Hematopoietic multipotent progenitor cell treated with erythropoietin and hydrocortisone succinate and interleukin-3 and kit ligand, for 4 days (in vitro differentiated cells): ENCODE data around the gene THBS3.
A peak's percentile ranks its signal among the peaks of the same experiment; 100 is the strongest.
"Not testable (repeated sequence)": the region's sequence is repeated elsewhere in the genome, so short reads cannot be mapped to it uniquely, and the experiment has no call there.

ENCODE experiments used
- DNase-seq: peaks from one replicate; pipeline ENCODE4 v3.0.0-alpha.2; 2015

THBS3 gene

GRCh38 chr1:155207806-155208540 lies at the start of gene THBS3:
Gene THBS3 (minus strand): TSS chr1:155207897. CDS start chr1:155207876, 21 bp downstream.
- peak; percentile 37 for DNase-seq

DNA sequence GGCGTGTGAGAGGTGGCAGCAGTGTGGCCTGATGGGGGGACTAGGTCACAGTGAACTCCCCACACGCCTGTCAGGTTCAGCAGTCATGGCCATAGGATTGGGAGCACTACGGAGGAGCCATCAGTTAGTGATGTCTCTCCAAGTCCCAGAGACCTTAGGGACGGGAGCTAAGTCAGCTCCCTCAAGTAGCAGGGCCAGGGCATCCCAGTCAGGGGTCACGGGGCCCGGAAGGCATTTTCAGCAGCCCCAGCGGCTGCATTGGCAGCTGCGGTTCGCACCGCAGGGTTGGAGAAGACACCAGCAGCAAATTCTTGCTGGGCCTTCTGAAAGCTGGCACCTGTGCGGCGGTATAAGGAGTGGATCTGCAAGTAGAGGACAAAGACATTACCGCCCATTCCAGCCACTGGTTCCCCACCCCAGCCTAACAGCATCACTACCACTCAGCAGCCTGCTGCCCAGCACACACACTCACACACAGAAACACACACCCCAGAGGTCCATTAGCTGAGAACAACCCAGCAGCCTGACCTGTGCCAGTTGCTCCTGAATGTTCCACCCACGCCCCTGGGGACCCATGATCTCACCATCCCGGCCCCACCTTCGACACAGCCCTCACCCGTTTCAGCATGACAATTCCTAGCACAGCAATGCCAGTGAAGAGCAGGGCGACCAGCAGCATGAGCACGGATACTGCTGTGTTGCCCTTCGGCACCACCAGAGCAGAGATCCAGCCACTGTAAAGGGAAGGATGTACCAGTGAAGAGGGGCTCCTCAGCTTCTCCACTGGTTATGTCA lies 48.6 kb upstream of the THBS3 start:
- no peak for DNase-seq

GRCh38 chr1:155255243-155256007 lies 47.7 kb upstream of the THBS3 start, which contains the start of gene ENTREP3:
Gene ENTREP3 (minus strand): TSS chr1:155255483. CDS start chr1:155254877, 606 bp downstream.
- peak; percentile 92 for DNase-seq

GRCh38 chr1:155254714-155255242 lies 47.1 kb upstream of the THBS3 start:
- DNase-seq, result no peak

- DNase-seq, result no peak
Measured at GRCh38 chr1:155254228-155254713, 46.6 kb upstream of the THBS3 start.

DNA sequence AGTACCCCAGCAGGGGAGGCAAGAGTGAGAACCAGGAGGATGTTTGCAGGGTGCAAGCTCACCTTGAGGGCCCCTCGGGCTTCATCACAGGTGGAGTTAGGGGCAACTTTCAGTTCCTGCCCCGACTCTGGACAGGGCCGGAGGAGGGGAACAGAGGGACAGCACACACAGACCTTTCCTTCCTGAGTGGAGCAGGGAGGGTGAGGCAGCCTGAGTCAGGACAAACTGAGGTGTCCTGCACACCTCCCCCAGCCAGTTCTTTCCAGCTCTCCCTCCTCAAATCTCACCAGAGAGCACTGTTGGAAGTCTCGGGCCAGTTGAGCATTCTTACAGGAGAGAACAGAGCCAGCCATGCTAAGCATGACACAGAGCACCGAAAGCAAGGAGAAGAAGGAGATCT lies 46.1 kb upstream of the THBS3 start:
- no peak for DNase-seq

- no peak for DNase-seq
Measured at GRCh38 chr1:155253208-155253607, 45.5 kb upstream of the THBS3 start.

DNA sequence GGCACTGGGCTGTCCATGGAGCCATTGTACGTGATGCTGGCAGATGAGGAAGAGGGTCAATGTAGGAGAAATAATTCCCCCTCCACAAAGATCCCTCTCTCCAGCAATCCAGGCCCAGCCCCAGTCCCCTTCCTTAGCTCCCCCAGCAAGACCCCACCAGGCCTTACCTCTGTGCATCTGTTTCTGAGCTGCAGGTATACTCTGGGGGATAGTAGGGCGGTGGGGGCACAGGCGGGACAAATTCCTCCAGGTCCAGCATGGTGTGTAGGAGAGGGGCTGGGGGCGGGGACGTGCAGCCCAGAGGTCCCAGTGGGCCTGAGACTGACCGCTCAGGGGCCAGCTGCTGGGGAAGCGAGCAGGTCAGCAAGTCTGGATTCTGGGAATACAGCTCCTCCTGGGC lies 43.9 kb upstream of the THBS3 start:
- DNase-seq, result no peak

- peak; percentile 98 for DNase-seq
Measured at GRCh38 chr1:155250633-155251449, 43.1 kb upstream of the THBS3 start.

GRCh38 chr1:155250246-155250632 lies 42.5 kb upstream of the THBS3 start:
- DNase-seq, result peak; percentile 75

DNA sequence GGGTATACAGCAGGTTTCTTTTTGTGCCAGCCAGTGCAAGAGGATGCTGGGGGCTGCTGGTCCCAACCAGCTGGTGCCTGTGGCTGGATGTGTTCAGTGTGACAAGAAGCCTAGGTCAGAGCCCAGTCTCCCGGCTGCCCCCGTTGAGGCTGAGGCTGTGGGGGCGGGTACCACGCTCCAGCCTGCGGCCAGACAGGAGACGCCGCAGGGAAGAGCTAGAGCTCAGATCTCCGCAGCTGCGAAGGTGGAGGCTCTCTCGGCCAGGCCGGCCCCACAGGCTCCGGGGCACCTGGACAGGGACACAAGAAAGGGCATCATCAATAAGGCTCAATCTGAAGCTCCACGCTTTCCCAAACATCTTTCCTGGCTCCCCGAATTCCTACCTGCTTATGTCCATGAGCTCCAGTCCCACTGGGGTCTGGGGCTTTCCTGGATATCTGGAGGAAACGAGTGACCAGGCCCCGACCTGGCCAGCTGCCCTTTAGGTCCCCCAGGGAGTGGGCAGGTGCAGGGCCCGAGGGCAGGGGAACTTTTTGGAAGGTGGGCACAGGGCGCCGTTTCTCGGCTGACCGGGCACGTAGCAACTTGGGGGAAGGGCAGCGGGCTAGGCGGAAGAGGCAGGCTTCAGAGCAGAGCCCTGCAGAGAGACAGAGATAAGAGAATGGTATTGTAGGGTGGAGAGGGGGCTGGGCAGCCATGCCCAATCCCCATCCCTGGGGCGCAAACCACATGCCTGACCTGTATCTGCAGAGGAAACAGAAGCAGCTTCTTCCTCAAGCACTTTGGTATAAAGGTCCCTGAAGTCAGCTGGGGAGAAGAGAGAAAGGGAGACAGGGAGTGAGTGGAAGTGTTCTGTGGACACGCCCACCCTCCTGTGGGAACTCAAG lies 40.2 kb upstream of the THBS3 start:
- DNase-seq, result peak; percentile 94

DNA sequence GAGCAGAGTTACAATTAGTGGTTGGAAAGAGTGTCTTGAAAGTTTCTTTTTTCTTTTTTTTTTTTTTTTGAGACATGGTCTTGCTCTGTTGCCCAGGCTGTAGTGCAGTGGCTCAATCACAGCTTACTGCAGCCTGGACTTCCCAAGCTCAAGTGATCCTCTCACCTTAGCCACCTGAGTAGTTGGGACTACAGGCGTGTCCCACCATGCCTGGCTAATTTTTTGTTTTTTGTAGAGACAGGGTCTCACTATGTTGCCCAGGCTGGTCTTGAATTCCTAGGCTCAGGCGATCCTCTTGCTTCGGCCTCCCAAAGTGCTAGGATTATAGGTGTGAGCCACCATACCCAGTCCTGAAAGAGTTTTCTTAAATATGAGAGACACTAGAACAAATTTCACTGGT lies 39.1 kb upstream of the THBS3 start:
- DNase-seq, result not testable (repeated sequence)

- no peak for DNase-seq
Measured at GRCh38 chr1:155245163-155245524, 37.4 kb upstream of the THBS3 start.

DNA sequence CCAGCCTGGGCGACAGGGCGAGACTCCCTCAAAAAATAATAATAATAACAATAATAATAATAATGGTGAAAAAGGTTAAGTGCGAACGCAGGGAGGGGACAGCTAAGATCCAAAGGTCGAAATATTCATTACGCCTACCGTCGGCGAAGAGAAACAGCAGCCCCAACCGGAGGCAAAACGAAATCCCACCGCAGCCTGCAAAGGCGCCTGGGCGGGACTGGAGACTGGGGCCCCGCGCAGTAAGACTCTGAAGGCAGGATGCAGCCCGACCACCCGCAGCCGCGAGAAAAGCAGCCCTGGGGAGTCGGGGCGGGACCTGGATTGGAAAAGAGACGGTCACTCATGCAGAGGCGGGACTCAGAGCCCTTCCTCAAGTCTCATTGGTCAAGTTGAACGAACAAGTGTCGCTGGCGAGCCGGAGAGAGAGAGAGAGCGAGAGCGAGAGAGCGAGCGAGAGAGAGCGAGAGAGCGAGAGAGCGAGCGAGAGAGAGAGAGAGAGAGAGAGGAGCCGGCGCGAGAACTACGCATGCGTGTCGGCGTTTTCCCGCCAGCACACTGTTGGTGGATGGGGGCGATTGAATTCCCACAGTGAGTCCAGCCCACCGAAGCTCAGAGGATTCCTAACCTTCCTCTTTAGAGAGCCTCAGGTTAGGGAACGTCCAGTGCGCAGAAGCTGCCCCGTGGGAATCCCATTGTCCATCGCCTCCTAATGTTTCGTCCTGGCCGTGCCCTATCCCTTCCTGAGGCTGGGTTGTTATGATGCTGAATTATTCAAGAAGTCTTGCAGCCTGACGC lies 36.9 kb upstream of the THBS3 start:
- peak; percentile 100 for DNase-seq

GRCh38 chr1:155242805-155243358 lies 35.2 kb upstream of the THBS3 start:
- DNase-seq, result no peak

GRCh38 chr1:155241841-155242264 lies 34.2 kb upstream of the THBS3 start:
- peak; percentile 72 for DNase-seq

DNA sequence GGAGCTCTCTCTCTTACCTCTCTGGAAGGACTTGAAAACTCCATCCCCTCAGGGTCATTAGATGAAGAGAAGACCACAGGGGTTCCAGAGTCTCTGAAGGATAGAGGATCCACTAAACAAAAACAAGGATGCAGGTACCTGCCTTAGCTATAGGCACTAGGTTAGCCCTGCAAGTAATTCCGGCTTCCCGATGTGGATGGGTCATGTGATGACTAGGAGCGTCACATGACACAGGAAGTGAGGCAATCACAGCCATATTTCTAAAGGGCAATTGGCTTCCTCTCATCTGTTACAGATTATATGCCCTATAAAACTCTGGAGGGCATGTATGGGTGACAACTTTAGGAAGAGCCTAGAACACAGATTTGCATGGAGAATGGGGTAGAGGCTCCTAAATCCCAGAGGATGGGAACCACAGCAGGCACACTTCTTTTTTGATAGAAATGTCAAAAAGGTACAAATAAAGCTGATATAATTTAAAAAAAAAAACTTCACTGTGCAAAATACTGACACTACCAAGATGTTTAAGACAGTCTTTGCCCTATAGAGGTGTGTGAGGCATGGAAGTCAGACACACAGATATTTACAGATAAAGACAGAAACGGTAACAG lies 33.5 kb upstream of the THBS3 start:
- DNase-seq, result peak; percentile 93

DNA sequence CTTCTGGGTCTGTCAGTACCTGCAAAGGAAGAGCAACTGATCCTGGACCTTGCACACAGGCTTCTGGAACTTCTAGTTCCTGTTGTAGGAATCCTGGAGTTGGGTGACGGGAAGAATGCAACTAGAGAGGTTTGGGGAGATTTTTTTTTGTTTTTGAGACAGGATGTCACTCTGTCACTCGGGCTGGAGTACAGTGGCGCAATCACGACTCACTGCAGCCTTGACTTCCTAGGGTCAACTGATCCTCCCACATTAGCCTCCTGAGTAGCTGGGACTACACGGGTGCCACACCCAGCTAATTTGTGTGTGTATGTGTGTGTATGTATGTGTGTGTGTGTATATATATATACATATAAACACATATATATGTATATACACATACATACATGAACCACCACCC lies 28.8 kb upstream of the THBS3 start:
- DNase-seq, result no peak

DNA sequence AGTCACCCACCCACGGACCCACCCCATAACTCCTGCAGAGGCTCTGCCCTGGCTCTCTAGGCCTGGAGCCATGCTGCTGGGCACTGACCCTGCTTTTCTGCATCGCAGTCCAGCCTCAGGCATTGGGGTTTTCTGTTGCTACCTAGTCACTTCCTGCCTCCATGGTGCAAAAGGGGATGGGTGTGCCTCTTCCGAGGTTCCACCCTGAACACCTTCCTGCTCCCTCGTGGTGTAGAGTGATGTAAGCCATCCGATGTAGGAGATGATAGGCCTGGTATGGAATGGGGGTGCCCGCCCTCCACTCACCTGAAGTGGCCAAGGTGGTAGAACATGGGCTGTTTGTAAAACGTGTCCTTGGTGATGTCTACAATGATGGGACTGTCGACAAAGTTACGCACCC lies 27.7 kb upstream of the THBS3 start:
- DNase-seq, result not testable (repeated sequence)
